CD14-positive monocyte (primary cell): ENCODE measurements around the gene GRIN2A. TPM values are rescaled to one million over a fixed set of nuclear protein-coding genes. Genes with fewer than 3 reads are reported as not detected.

Experiments used
- DNase-seq, 3 donors: peaks; one replicate each; pipeline ENCODE4 v3.0.0-alpha.2; 2011 to 2022
- H2AFZ ChIP-seq: 2 replicates; pipeline ENCODE4 v1.6.0; 2012; ENCODE audit warnings: mild to moderate bottlenecking, low read depth, low read length, inconsistent platforms; ENCODE audit not compliant: insufficient read depth, poor library complexity, severe bottlenecking
- H3K27ac ChIP-seq, 2 donors: 1 replicate in 1 of 2; 2 replicates in 1 of 2; pipeline ENCODE4 v1.5.1; 2012 to 2013; ENCODE audit warnings: low read length in 2 of 2, control low read depth in 1 of 2, inconsistent platforms in 1 of 2, low read depth in 1 of 2, mild to moderate bottlenecking in 1 of 2
- H3K27me3 ChIP-seq, 2 donors: one replicate each; pipeline versions ENCODE4 v1.6.0 to v1.6.1; 2011 to 2013; ENCODE audit warnings: low read length in 2 of 2; ENCODE audit not compliant: control insufficient read depth in 2 of 2, insufficient read depth in 2 of 2
- H3K36me3 ChIP-seq, 2 donors: replicated peaks in 1 of 2; 1 replicate in 1 of 2; 2 replicates in 1 of 2; pipeline versions ENCODE4 v1.5.1 to v1.6.1; 2012 to 2013; ENCODE audit warnings: low read length in 2 of 2, control low read depth in 1 of 2, inconsistent platforms in 1 of 2, mild to moderate bottlenecking in 1 of 2; ENCODE audit not compliant: insufficient read depth in 2 of 2, control insufficient read depth in 1 of 2
- H3K4me1 ChIP-seq, 2 donors: 1 replicate in 1 of 2; 2 replicates in 1 of 2; pipeline versions ENCODE4 v1.5.1 to v1.6.1; 2012 to 2013; ENCODE audit warnings: low read length in 2 of 2, control low read depth in 1 of 2, inconsistent platforms in 1 of 2, mild to moderate bottlenecking in 1 of 2, moderate library complexity in 1 of 2; ENCODE audit not compliant: insufficient read depth in 2 of 2, control insufficient read depth in 1 of 2
- H3K4me2 ChIP-seq: replicated peaks from 2 replicates; pipeline ENCODE3; 2012; ENCODE audit warnings: low read length, moderate library complexity, mild to moderate bottlenecking; ENCODE audit not compliant: poor library complexity, severe bottlenecking; ENCODE audit errors: extremely low read depth
- H3K4me3 ChIP-seq, 3 experiments: fragments of 200-600 bp in 1 of 3; sonication (generic) in 1 of 3; replicated peaks in 1 of 3; 1 replicate in 2 of 3; 2 replicates in 1 of 3; pipeline ENCODE4 v1.5.1; 2011 to 2013; ENCODE audit warnings: low read length in 3 of 3, mild to moderate bottlenecking in 3 of 3, control low read depth in 2 of 3, low read depth in 2 of 3, inconsistent platforms in 1 of 3, moderate library complexity in 1 of 3
- H3K79me2 ChIP-seq: 2 replicates; pipeline ENCODE4 v1.6.0; 2012; ENCODE audit warnings: mild to moderate bottlenecking, control low read depth, inconsistent platforms, low read length, moderate library complexity; ENCODE audit not compliant: insufficient read depth
- H3K9ac ChIP-seq: 2 replicates; pipeline ENCODE4 v1.6.0; 2017; ENCODE audit warnings: low read length, mild to moderate bottlenecking; ENCODE audit not compliant: insufficient read depth, poor library complexity, severe bottlenecking
- H3K9me3 ChIP-seq, 2 donors: replicated peaks in 1 of 2; 1 replicate in 1 of 2; 2 replicates in 1 of 2; pipeline versions ENCODE4 v1.5.1 to v1.6.1; 2012 to 2013; ENCODE audit warnings: low read length in 2 of 2, control low read depth in 1 of 2; ENCODE audit not compliant: control insufficient read depth in 1 of 2, insufficient read depth in 1 of 2
- H4K20me1 ChIP-seq: 2 replicates; pipeline ENCODE4 v1.6.0; 2012; ENCODE audit warnings: mild to moderate bottlenecking, low read length, control low read depth, moderate library complexity; ENCODE audit not compliant: insufficient read depth
- H3K27ac Mint-ChIP-seq, 7 donors: one replicate each; pipeline ENCODE4 v1.8.0; 2020; ENCODE audit warnings: mild to moderate bottlenecking in 7 of 7, mixed read lengths in 7 of 7, moderate library complexity in 6 of 7, inconsistent platforms in 2 of 7
- H3K27me3 Mint-ChIP-seq, 3 donors: one replicate each; pipeline ENCODE4 v1.8.0; 2021 to 2022; ENCODE audit warnings: low read depth in 3 of 3, mild to moderate bottlenecking in 3 of 3, mixed read lengths in 3 of 3, moderate library complexity in 3 of 3, inconsistent platforms in 1 of 3
- H3K36me3 Mint-ChIP-seq, 2 donors: one replicate each; pipeline ENCODE4 v1.8.0; 2020; ENCODE audit warnings: mixed read lengths in 2 of 2, inconsistent platforms in 1 of 2, mild to moderate bottlenecking in 1 of 2
- H3K4me1 Mint-ChIP-seq: one replicate; pipeline ENCODE4 v1.8.0; 2020; ENCODE audit warnings: mild to moderate bottlenecking, mixed read lengths
- H3K4me3 Mint-ChIP-seq, 2 donors: one replicate each; pipeline ENCODE4 v1.8.0; 2020; ENCODE audit warnings: mild to moderate bottlenecking in 2 of 2, mixed read lengths in 2 of 2, moderate library complexity in 1 of 2
- H3K9me3 Mint-ChIP-seq, 7 donors: one replicate each; pipeline ENCODE4 v1.8.0; 2020 to 2022; ENCODE audit warnings: mixed read lengths in 7 of 7, mild to moderate bottlenecking in 6 of 7, moderate library complexity in 6 of 7, inconsistent platforms in 2 of 7
- WGBS: methylation state at CpG from one replicate; pipeline ENCODE4 v1.1.5; 2013; ENCODE audit warnings: missing lambda C conversion rate; ENCODE audit not compliant: insufficient coverage; 5-methylcytosine and 5-hydroxymethylcytosine counted together
- intact Hi-C, 2 donors: fragments of 100-400 bp; cut with micrococcal nuclease; formaldehyde crosslinking; loops; one replicate each; pipeline versions ENCODE4 v1.15.0 to v1.15.1; 2023
- polyA plus RNA-seq, 3 donors: library from polyadenylated mRNA; depleted of rRNA in 1 of 3; unstranded in 2 of 3; stranded (reverse) in 1 of 3; fragments of 300-500 nt in 2 of 3; fragments of >200 nt in 1 of 3; fragmentation: Illumina TruSeq in 2 of 3; gene quantifications; 1 replicate in 2 of 3; 2 replicates in 1 of 3; pipeline ENCODE4 v1.2.3, GENCODE V29; 2012 to 2021
- TF ChIP-seq, protein P1 (sequence below): fragments of 200-600 bp; IDR thresholded peaks from one replicate; pipeline ENCODE4 v1.8.0; 2022; ENCODE audit warnings: antibody characterized with exemption, mild to moderate bottlenecking

Gene GRIN2A
- polyA plus RNA-seq, 3 donors, result not detected

DNA sequence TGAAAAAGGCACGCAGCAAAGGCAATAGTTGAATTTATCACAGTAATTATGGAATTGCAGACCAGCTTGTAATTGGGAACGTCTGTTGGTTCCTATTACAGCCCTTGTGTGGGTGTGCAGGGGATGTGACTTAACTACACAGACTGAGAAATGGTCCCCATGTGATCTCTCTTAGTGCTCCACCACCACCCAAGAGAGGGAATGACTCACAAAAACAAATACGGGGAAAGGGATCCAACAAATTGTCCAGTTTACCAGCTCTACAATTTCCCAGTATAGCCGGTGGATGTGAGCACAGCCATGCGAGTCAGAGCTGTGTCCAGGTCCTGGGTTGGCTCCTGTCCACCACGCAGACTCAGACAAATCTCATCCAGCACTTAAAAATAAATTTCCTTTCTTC is 337.9 kb downstream of the GRIN2A start:
- H3K4me1 Mint-ChIP-seq, result no peaks in the 10 kb centered on the region
- TF ChIP-seq, protein P1, sequence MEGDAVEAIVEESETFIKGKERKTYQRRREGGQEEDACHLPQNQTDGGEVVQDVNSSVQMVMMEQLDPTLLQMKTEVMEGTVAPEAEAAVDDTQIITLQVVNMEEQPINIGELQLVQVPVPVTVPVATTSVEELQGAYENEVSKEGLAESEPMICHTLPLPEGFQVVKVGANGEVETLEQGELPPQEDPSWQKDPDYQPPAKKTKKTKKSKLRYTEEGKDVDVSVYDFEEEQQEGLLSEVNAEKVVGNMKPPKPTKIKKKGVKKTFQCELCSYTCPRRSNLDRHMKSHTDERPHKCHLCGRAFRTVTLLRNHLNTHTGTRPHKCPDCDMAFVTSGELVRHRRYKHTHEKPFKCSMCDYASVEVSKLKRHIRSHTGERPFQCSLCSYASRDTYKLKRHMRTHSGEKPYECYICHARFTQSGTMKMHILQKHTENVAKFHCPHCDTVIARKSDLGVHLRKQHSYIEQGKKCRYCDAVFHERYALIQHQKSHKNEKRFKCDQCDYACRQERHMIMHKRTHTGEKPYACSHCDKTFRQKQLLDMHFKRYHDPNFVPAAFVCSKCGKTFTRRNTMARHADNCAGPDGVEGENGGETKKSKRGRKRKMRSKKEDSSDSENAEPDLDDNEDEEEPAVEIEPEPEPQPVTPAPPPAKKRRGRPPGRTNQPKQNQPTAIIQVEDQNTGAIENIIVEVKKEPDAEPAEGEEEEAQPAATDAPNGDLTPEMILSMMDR, result no peak
- H3K27me3 Mint-ChIP-seq, result no peaks in the 10 kb centered on the region
- Histone ChIP-seq H4K20me1 (no peaks in the 10 kb centered on the region), H3K27me3 (no peaks in the 10 kb centered on the region), H3K9ac (no peak overlapping the region), H3K4me1 (no peaks in the 10 kb centered on the region), H3K36me3 (no peaks in the 10 kb centered on the region), H3K4me2 (no peak overlapping the region), H3K4me3 (no peak overlapping the region), H2AFZ (no peak overlapping the region), H3K27ac (no peak overlapping the region), H3K9me3 (no peaks in the 10 kb centered on the region), H3K79me2 (no peaks in the 10 kb centered on the region)
- DNase-seq, result no peak
- H3K4me3 Mint-ChIP-seq, result no peak overlapping the region
- whole genome bisulfite sequencing, result 94% methylated on average over 4 of the region's 6 CpGs
- peaks cover 0 to 6% (median 0%) of the 10 kb centered on the region in 7 donors for H3K9me3 Mint-ChIP-seq
- H3K36me3 Mint-ChIP-seq, result no peaks in the 10 kb centered on the region
- intact Hi-C loops, result no loop called here
- H3K27ac Mint-ChIP-seq, result no peak overlapping the region

DNA sequence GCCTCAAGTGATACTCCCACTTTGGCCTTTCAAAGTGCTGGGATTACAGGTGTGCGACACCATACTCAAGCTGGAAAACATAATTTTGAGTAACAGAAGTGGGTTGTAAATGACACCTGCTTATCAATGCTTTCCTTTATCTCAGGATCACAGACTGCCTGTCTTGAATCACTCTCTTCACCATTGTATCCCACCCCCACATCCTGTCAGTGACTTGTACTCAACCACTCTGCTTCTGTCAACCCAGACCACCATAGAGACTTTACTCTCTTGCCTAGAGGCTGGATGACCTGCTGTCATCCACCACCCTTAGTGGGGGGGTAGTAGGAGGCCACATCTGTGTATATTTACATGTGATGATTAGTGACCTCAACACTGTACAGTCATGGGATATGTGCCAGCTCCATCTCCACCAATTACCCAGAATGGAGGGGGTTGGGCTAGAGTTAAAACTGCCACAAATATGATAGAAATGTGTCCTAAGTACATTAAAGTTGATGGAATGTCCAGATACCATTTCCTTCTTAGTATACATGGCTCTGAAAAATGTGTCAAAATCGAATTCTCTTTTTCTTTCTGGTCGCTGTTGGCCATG is 338.7 kb downstream of the GRIN2A start:
- intact Hi-C loops, result no loop called here
- H2AFZ ChIP-seq, result no peak overlapping the region
- no CpG with 5 or more reads among the region's 3 CpGs for WGBS

More for the DNA sequence above, 338.7 kb downstream of the GRIN2A start:
- Histone ChIP-seq H3K79me2 (no peaks in the 10 kb centered on the region), H3K9me3 (no peaks in the 10 kb centered on the region), H3K27ac (no peak overlapping the region), H3K4me1 (no peaks in the 10 kb centered on the region), H3K4me3 (no peak overlapping the region), H3K4me2 (no peak overlapping the region), H3K27me3 (no peaks in the 10 kb centered on the region), H3K9ac (no peak overlapping the region), H4K20me1 (no peaks in the 10 kb centered on the region), H3K36me3 (no peaks in the 10 kb centered on the region)
- Mint-ChIP-seq H3K4me3 (no peak overlapping the region), H3K4me1 (no peaks in the 10 kb centered on the region), H3K9me3 (peaks cover 0 to 6% (median 0%) of the 10 kb centered on the region in 7 donors), H3K36me3 (no peaks in the 10 kb centered on the region), H3K27me3 (no peaks in the 10 kb centered on the region), H3K27ac (no peak overlapping the region)
- TF ChIP-seq, protein P1, result no peak
- DNase-seq, result no peak
